ENCODE data around the gene FNDC3B. TPM values are rescaled to one million over a fixed set of nuclear protein-coding genes. Genes with fewer than 3 reads are reported as not detected.

Gene FNDC3B
- total and polyA plus RNA-seq, 5 donors from 2014 or later, result 6.8 to 31.8 (median 11.7) TPM

DNA sequence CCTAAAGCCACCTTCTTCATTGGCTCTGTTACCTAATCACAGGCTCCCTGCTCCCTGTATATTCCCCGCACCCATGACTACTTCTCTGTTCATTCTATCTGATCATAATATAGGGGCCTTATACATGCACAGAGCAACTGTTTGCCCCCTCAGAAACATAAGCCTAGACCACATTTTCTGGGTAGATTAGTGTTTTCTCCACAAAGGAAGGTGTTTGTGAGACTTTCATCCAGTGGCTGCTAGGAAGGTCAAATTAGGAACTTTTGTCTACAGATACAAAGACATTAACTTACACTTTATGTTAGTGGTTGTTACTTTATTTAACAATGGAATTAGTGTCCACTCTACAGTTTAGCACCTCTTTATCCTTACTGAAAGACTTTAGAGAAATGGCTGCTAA lies 234.0 kb downstream of the FNDC3B start:
- no peak for DNase-seq
- no peaks in the 10 kb centered on the region for H3K36me3 ChIP-seq (ENCODE audit: control insufficient read depth, insufficient read depth, low read length)
- Mint-ChIP-seq H3K4me3 (no peak overlapping the region), H3K27ac (no peak overlapping the region), H3K36me3 (peaks cover 15% of the 10 kb centered on the region), H3K27me3 (no peaks in the 10 kb centered on the region), H3K9me3 (no peaks in the 10 kb centered on the region), H3K4me1 (peaks cover 0 to 3% (median 0%) of the 10 kb centered on the region in 4 donors)
- H3K9me3 ChIP-seq (ENCODE audit: control insufficient read depth in 2 of 2, low read length in 2 of 2), result no peaks in the 10 kb centered on the region
- no peak overlapping the region for H3K27ac ChIP-seq (ENCODE audit: insufficient read depth, low read length, poor library complexity, severe bottlenecking)
- ATAC-seq (ENCODE audit: low read depth in 2 of 2), result no peak
- H3K4me1 ChIP-seq (ENCODE audit: control insufficient read depth, insufficient read depth, low read length, poor library complexity, severe bottlenecking), result no peaks in the 10 kb centered on the region
- no peaks in the 10 kb centered on the region for H3K27me3 ChIP-seq (ENCODE audit: control insufficient read depth, insufficient read depth, low read length)
- no peak overlapping the region for H3K4me3 ChIP-seq (ENCODE audit: low read depth, low read length)

DNA sequence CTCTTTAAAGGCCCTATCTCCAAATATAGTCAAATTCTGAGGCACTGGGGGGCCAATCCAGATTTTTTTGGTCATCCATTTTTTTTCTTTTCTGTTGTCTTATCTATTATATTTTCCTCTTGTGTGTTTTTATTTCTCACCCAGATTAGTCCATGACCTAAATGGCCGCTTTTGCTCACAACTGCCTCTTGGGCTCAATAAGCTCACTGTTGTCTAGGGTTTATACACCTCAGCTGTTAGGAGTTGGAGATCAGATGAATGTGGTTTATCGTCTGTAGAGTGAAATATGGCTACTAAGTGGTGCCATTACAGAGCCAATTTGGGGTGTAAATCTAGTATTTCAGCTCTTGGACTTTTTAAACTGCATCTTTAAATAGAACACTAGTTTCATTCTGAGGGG lies 235.5 kb downstream of the FNDC3B start:
- Mint-ChIP-seq H3K27ac (no peak overlapping the region), H3K4me1 (peaks cover 0 to 3% (median 1%) of the 10 kb centered on the region in 4 donors), H3K36me3 (peaks cover 15% of the 10 kb centered on the region), H3K4me3 (no peak overlapping the region), H3K27me3 (no peaks in the 10 kb centered on the region), H3K9me3 (no peaks in the 10 kb centered on the region)
- H3K4me1 ChIP-seq (ENCODE audit: control insufficient read depth, insufficient read depth, low read length, poor library complexity, severe bottlenecking), result no peaks in the 10 kb centered on the region
- H3K9me3 ChIP-seq (ENCODE audit: control insufficient read depth in 2 of 2, low read length in 2 of 2), result no peaks in the 10 kb centered on the region
- no peaks in the 10 kb centered on the region for H3K36me3 ChIP-seq (ENCODE audit: control insufficient read depth, insufficient read depth, low read length)
- ATAC-seq (ENCODE audit: low read depth in 2 of 2), result no peak
- H3K27me3 ChIP-seq (ENCODE audit: control insufficient read depth, insufficient read depth, low read length), result no peaks in the 10 kb centered on the region
- no peak for DNase-seq
- H3K4me3 ChIP-seq (ENCODE audit: low read depth, low read length), result no peak overlapping the region
- H3K27ac ChIP-seq (ENCODE audit: insufficient read depth, low read length, poor library complexity, severe bottlenecking), result no peak overlapping the region

DNA sequence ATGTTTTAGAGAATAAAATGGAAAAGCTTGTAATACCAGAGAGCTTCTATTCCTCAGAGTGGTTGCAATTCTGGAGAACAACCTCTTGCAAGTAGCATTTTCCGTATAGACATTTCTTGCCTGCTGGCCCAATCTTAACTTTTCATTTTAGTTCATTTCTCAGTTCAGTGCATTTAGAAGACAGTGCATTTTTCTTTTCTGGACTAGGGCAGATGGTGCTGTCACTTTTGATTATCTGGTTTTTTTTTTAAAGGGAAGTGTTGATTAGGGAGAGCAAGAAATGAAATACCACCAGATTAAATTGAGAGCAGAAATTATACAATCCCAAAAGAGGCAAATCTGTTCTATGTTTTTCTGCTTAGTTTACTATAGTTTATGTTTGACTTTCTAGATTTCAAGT lies 236.2 kb downstream of the FNDC3B start:
- H3K36me3 Mint-ChIP-seq, result peaks cover 14% of the 10 kb centered on the region
- H3K9me3 ChIP-seq (ENCODE audit: control insufficient read depth in 2 of 2, low read length in 2 of 2), result no peaks in the 10 kb centered on the region
- H3K9me3 Mint-ChIP-seq, result no peaks in the 10 kb centered on the region
- no peak overlapping the region for H3K27ac Mint-ChIP-seq
- H3K27ac ChIP-seq (ENCODE audit: insufficient read depth, low read length, poor library complexity, severe bottlenecking), result no peak overlapping the region
- DNase-seq (no peak), ATAC-seq (ENCODE audit: low read depth in 2 of 2) (no peak)
- H3K27me3 Mint-ChIP-seq, result no peaks in the 10 kb centered on the region
- H3K36me3 ChIP-seq (ENCODE audit: control insufficient read depth, insufficient read depth, low read length), result no peaks in the 10 kb centered on the region
- no peak overlapping the region for H3K4me3 ChIP-seq (ENCODE audit: low read depth, low read length)
- peaks cover 0 to 6% (median 2%) of the 10 kb centered on the region in 4 donors for H3K4me1 Mint-ChIP-seq
- no peaks in the 10 kb centered on the region for H3K4me1 ChIP-seq (ENCODE audit: control insufficient read depth, insufficient read depth, low read length, poor library complexity, severe bottlenecking)
- H3K27me3 ChIP-seq (ENCODE audit: control insufficient read depth, insufficient read depth, low read length), result no peaks in the 10 kb centered on the region
- no peak overlapping the region for H3K4me3 Mint-ChIP-seq

DNA sequence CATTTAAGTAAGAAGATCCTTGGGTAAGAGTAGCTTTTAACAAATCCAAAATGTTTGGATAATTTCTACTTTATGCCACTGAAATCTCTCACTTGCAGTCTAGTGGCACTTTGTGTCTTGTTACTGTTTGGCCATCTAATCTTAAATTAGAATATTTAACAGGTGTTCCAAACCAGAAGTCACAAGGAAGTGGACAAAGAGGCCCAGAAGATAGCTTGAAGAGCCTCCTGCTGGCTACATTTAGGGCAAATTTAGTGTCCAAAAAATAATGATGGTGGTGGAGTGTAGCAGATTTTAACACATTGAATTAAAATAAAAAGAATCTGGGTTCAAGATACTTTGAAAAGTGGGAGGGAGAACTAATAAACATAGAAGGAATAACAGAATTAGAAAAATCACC lies 236.7 kb downstream of the FNDC3B start:
- Mint-ChIP-seq H3K27ac (no peak overlapping the region), H3K4me1 (peaks cover 0 to 6% (median 2%) of the 10 kb centered on the region in 4 donors), H3K27me3 (no peaks in the 10 kb centered on the region), H3K36me3 (peaks cover 14% of the 10 kb centered on the region), H3K9me3 (no peaks in the 10 kb centered on the region), H3K4me3 (no peak overlapping the region)
- Histone ChIP-seq H3K9me3 (ENCODE audit: control insufficient read depth in 2 of 2, low read length in 2 of 2) (no peaks in the 10 kb centered on the region), H3K4me1 (ENCODE audit: control insufficient read depth, insufficient read depth, low read length, poor library complexity, severe bottlenecking) (no peaks in the 10 kb centered on the region), H3K4me3 (ENCODE audit: low read depth, low read length) (no peak overlapping the region), H3K27me3 (ENCODE audit: control insufficient read depth, insufficient read depth, low read length) (no peaks in the 10 kb centered on the region), H3K27ac (ENCODE audit: insufficient read depth, low read length, poor library complexity, severe bottlenecking) (no peak overlapping the region), H3K36me3 (ENCODE audit: control insufficient read depth, insufficient read depth, low read length) (no peaks in the 10 kb centered on the region)
- ATAC-seq (ENCODE audit: low read depth in 2 of 2) (no peak), DNase-seq (peak in 1 of 3 donors; percentile 8)

DNA sequence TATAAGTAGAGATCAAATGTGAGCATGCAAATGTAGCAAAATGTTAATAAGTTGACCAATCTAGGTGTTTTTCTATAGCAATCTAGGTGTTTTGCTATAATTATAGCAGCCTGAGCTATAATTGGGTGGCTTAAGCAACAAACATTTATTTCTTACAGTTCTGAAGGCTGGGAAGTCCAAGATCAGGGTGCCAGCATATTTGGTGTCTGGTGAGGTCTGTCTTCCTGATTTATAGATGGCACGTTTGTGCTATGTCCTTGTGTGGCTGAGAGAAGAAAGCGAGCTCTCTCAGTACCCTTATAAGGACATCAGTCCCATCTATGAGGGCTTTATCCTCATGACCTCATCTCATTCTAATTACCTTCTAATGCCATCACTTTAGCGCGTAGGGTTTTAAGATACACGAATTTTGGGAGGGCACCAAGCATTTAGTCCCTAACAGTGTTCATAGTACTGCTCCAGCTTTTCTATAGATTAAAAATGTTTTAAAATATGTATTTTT lies 237.8 kb downstream of the FNDC3B start:
- H3K4me3 ChIP-seq (ENCODE audit: low read depth, low read length), result no peak overlapping the region
- Mint-ChIP-seq H3K9me3 (no peaks in the 10 kb centered on the region), H3K27ac (no peak overlapping the region), H3K27me3 (no peaks in the 10 kb centered on the region), H3K36me3 (peaks cover 10% of the 10 kb centered on the region), H3K4me1 (peaks cover 0 to 6% (median 2%) of the 10 kb centered on the region in 4 donors), H3K4me3 (no peak overlapping the region)
- H3K27me3 ChIP-seq (ENCODE audit: control insufficient read depth, insufficient read depth, low read length), result no peaks in the 10 kb centered on the region
- no peaks in the 10 kb centered on the region for H3K4me1 ChIP-seq (ENCODE audit: control insufficient read depth, insufficient read depth, low read length, poor library complexity, severe bottlenecking)
- ATAC-seq (ENCODE audit: low read depth in 2 of 2) (no peak), DNase-seq (no peak)
- no peaks in the 10 kb centered on the region for H3K36me3 ChIP-seq (ENCODE audit: control insufficient read depth, insufficient read depth, low read length)
- H3K9me3 ChIP-seq (ENCODE audit: control insufficient read depth in 2 of 2, low read length in 2 of 2), result no peaks in the 10 kb centered on the region
- no peak overlapping the region for H3K27ac ChIP-seq (ENCODE audit: insufficient read depth, low read length, poor library complexity, severe bottlenecking)

DNA sequence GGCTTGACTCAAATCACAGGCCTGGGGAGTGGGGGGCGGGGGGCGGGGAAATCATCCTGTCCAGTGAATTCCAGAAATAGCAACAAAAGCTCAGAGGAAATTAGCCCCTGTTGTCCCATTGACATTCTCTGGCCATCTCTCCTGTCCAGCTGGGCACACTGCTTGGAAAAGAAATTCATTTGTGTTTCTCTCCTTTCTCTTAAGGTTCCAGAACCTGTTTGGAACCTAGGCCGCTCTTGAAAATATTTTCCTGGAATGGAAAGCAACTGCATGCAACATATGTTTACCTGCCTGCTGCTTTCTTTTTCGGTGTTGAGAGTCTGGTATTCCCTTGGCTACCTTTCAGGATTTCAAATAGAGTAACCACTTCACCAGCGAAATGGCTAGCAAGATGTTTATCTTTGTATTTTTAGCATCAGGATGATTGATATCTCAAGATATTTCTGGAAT lies 239.8 kb downstream of the FNDC3B start:
- Histone ChIP-seq H3K27ac (ENCODE audit: insufficient read depth, low read length, poor library complexity, severe bottlenecking) (no peak overlapping the region), H3K36me3 (ENCODE audit: control insufficient read depth, insufficient read depth, low read length) (no peaks in the 10 kb centered on the region), H3K4me1 (ENCODE audit: control insufficient read depth, insufficient read depth, low read length, poor library complexity, severe bottlenecking) (no peaks in the 10 kb centered on the region), H3K4me3 (ENCODE audit: low read depth, low read length) (no peak overlapping the region), H3K9me3 (ENCODE audit: control insufficient read depth in 2 of 2, low read length in 2 of 2) (no peaks in the 10 kb centered on the region), H3K27me3 (ENCODE audit: control insufficient read depth, insufficient read depth, low read length) (no peaks in the 10 kb centered on the region)
- no peaks in the 10 kb centered on the region for H3K27me3 Mint-ChIP-seq
- H3K9me3 Mint-ChIP-seq, result no peaks in the 10 kb centered on the region
- DNase-seq (no peak), ATAC-seq (ENCODE audit: low read depth in 2 of 2) (no peak)
- peaks cover 0 to 6% (median 4%) of the 10 kb centered on the region in 4 donors for H3K4me1 Mint-ChIP-seq
- no peak overlapping the region for H3K4me3 Mint-ChIP-seq
- peaks cover 10% of the 10 kb centered on the region for H3K36me3 Mint-ChIP-seq
- H3K27ac Mint-ChIP-seq, result peak overlapping the region in 2 of 3 donors; percentile 14 to 15

DNA sequence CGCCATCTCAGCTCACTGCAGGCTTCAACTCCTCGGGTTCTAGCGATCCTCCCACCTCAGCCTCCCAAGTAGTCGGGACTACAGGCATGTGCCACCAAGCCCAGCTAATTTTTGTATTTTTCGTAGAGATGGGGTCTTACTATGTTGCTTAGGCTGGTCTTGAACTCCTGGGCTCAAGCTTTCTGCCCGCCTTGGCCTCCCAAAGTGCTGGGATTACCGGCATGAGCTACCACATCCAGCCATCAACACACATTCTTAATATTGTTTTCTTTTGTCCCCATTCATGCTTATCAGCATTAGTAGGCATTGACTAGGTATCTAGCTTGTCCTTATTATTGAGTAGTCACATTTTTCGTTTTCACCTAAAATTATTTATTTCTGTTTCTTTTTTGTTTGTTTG lies 240.6 kb downstream of the FNDC3B start:
- ATAC-seq (ENCODE audit: low read depth in 2 of 2) (no peak), DNase-seq (no peak)
- no peaks in the 10 kb centered on the region for H3K36me3 ChIP-seq (ENCODE audit: control insufficient read depth, insufficient read depth, low read length)
- H3K27ac Mint-ChIP-seq, result no peak overlapping the region
- no peaks in the 10 kb centered on the region for H3K9me3 Mint-ChIP-seq
- no peak overlapping the region for H3K4me3 Mint-ChIP-seq
- H3K27me3 ChIP-seq (ENCODE audit: control insufficient read depth, insufficient read depth, low read length), result no peaks in the 10 kb centered on the region
- H3K4me3 ChIP-seq (ENCODE audit: low read depth, low read length), result no peak overlapping the region
- no peaks in the 10 kb centered on the region for H3K27me3 Mint-ChIP-seq
- H3K4me1 Mint-ChIP-seq, result peaks cover 0 to 10% (median 5%) of the 10 kb centered on the region in 4 donors
- H3K9me3 ChIP-seq (ENCODE audit: control insufficient read depth in 2 of 2, low read length in 2 of 2), result no peaks in the 10 kb centered on the region
- H3K4me1 ChIP-seq (ENCODE audit: control insufficient read depth, insufficient read depth, low read length, poor library complexity, severe bottlenecking), result no peaks in the 10 kb centered on the region
- peaks cover 8% of the 10 kb centered on the region for H3K36me3 Mint-ChIP-seq
- H3K27ac ChIP-seq (ENCODE audit: insufficient read depth, low read length, poor library complexity, severe bottlenecking), result no peak overlapping the region

DNA sequence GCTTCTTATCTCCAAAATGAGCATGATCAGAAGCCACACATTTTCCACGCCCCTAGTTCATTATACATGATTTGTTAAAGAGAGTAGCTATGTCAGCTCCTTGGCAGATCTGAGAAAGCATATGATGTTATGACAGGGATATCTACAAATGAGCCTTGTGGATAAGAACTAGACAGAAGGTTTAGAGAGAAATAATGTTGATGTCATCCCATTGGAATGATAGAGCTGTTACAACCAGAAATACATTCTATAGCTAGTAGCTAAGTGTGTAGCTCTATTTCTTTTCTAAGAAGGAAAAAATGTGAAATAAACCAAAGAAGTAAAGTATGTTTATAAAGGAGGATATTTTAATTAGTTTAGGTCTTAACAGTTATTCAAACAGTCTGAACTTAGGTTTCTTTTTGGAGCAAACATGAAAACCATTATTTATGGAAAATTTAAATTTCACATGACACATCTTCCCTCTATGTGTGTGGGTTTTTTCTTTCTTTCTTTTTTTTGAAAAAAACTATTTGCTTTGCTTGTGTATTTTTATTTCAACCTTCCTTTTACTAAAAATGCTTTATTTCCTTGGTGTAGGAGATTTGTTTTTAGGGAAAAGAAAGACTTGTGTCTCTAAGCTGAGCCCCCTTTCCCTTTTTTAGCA lies 241.2 kb downstream of the FNDC3B start:
- no peaks in the 10 kb centered on the region for H3K4me1 ChIP-seq (ENCODE audit: control insufficient read depth, insufficient read depth, low read length, poor library complexity, severe bottlenecking)
- Mint-ChIP-seq H3K27me3 (no peaks in the 10 kb centered on the region), H3K27ac (no peak overlapping the region), H3K9me3 (no peaks in the 10 kb centered on the region), H3K36me3 (peaks cover 10% of the 10 kb centered on the region), H3K4me3 (no peak overlapping the region), H3K4me1 (peaks cover 0 to 13% (median 6%) of the 10 kb centered on the region in 4 donors)
- H3K27ac ChIP-seq (ENCODE audit: insufficient read depth, low read length, poor library complexity, severe bottlenecking), result no peak overlapping the region
- no peaks in the 10 kb centered on the region for H3K9me3 ChIP-seq (ENCODE audit: control insufficient read depth in 2 of 2, low read length in 2 of 2)
- DNase-seq (no peak), ATAC-seq (ENCODE audit: low read depth in 2 of 2) (no peak)
- H3K4me3 ChIP-seq (ENCODE audit: low read depth, low read length), result no peak overlapping the region
- H3K36me3 ChIP-seq (ENCODE audit: control insufficient read depth, insufficient read depth, low read length), result no peaks in the 10 kb centered on the region
- no peaks in the 10 kb centered on the region for H3K27me3 ChIP-seq (ENCODE audit: control insufficient read depth, insufficient read depth, low read length)
